GM23338 (cell line): ENCODE results near the gene GORAB. TPM values are rescaled to one million over a fixed set of nuclear protein-coding genes. Genes with fewer than 3 reads are reported as not detected.
A peak's percentile ranks its signal among the peaks of the same experiment; 100 is the strongest.

Experiments used
- ATAC-seq: fragments of 200-7000 bp; cut with Tn5 transposase; 3 replicates; pipeline ENCODE4 v1.9.1; 2020
- DNase-seq: peaks from one replicate; pipeline ENCODE4 v3.0.0-alpha.2; 2015; ENCODE audit warnings: low spot score
- H2AFZ ChIP-seq: fragments of 200-600 bp; sonication (generic); 2 replicates; pipeline ENCODE4 v1.8.0; 2016; ENCODE audit warnings: antibody characterized with exemption, mild to moderate bottlenecking, moderate library complexity
- H3F3A ChIP-seq: fragments of 200-600 bp; sonication (generic); replicated peaks from 2 replicates; pipeline ENCODE4 v1.8.0; 2017; ENCODE audit warnings: antibody characterized with exemption, mixed run types, low read depth
- H3K27ac ChIP-seq: fragments of 200-600 bp; sonication (generic); 2 replicates; pipeline ENCODE4 v1.6.1; 2016; ENCODE audit warnings: low read depth
- H3K27me3 ChIP-seq: fragments of 200-600 bp; sonication (generic); 2 replicates; pipeline ENCODE4 v1.8.0; 2016; ENCODE audit warnings: mild to moderate bottlenecking, mixed run types, moderate library complexity; ENCODE audit not compliant: insufficient read depth
- H3K36me3 ChIP-seq: fragments of 200-600 bp; sonication (generic); 2 replicates; pipeline ENCODE4 v1.8.0; 2016; ENCODE audit warnings: mild to moderate bottlenecking; ENCODE audit not compliant: insufficient read depth
- H3K4me1 ChIP-seq: fragments of 200-600 bp; sonication (generic); 2 replicates; pipeline ENCODE4 v1.8.0; 2016; ENCODE audit warnings: mild to moderate bottlenecking, moderate library complexity; ENCODE audit not compliant: insufficient read depth
- H3K4me2 ChIP-seq: fragments of 200-600 bp; sonication (generic); 2 replicates; pipeline ENCODE4 v1.7.1; 2017; ENCODE audit warnings: mixed run types
- H3K4me3 ChIP-seq: fragments of 200-600 bp; sonication (generic); 2 replicates; pipeline ENCODE4 v1.6.1; 2016; ENCODE audit warnings: mixed run types
- H3K79me2 ChIP-seq: fragments of 200-600 bp; sonication (generic); replicated peaks from 2 replicates; pipeline ENCODE4 v1.8.0; 2017; ENCODE audit warnings: mild to moderate bottlenecking; ENCODE audit not compliant: insufficient read depth
- H3K9me2 ChIP-seq: fragments of 200-600 bp; sonication (generic); 2 replicates; pipeline ENCODE4 v1.8.0; 2017; ENCODE audit not compliant: insufficient read depth
- H4K20me1 ChIP-seq: fragments of 200-600 bp; sonication (generic); replicated peaks from 2 replicates; pipeline ENCODE4 v1.8.0; 2017; ENCODE audit warnings: mild to moderate bottlenecking; ENCODE audit not compliant: insufficient read depth
- H3K27ac Mint-ChIP-seq: 2 replicates; pipeline ENCODE4 v1.8.0; 2020; ENCODE audit warnings: inconsistent platforms, mild to moderate bottlenecking, moderate library complexity, mixed read lengths
- H3K27me3 Mint-ChIP-seq: 3 replicates; pipeline ENCODE4 v1.8.0; 2022; ENCODE audit warnings: low read depth, mild to moderate bottlenecking, moderate library complexity, mixed read lengths, inconsistent platforms; ENCODE audit not compliant: insufficient read depth, poor library complexity
- H3K36me3 Mint-ChIP-seq: 3 replicates; pipeline ENCODE4 v1.8.0; 2021; ENCODE audit warnings: low read depth, mild to moderate bottlenecking, inconsistent platforms, moderate library complexity, mixed read lengths
- H3K4me1 Mint-ChIP-seq: 3 replicates; pipeline ENCODE4 v1.8.0; 2020; ENCODE audit warnings: mild to moderate bottlenecking, inconsistent platforms, mixed read lengths
- H3K4me3 Mint-ChIP-seq: 3 replicates; pipeline ENCODE4 v1.8.0; 2021; ENCODE audit warnings: moderate library complexity, mild to moderate bottlenecking, inconsistent platforms, mixed read lengths
- H3K9me3 Mint-ChIP-seq: 3 replicates; pipeline ENCODE4 v1.8.0; 2020; ENCODE audit warnings: moderate library complexity, mild to moderate bottlenecking, inconsistent platforms, mixed read lengths
- NANOG ChIP-seq: IDR thresholded peaks from 2 replicates; pipeline ENCODE4 v1.6.1; 2016; ENCODE audit warnings: antibody characterized with exemption, borderline replicate concordance
- POLR2AphosphoS5 ChIP-seq: IDR thresholded peaks from 2 replicates; pipeline ENCODE4 v1.6.1; 2016; ENCODE audit warnings: antibody characterized with exemption, low read depth
- ZNF331 ChIP-seq: fragments of 250-450 bp; sonication (Bioruptor Pico); IDR thresholded peaks from 2 replicates; pipeline ENCODE4 v1.5.0; 2020; ENCODE audit warnings: low read depth, mild to moderate bottlenecking, moderate library complexity
- polyA plus RNA-seq: library from polyadenylated mRNA; unstranded; fragments of >200 nt; fragmentation: Nextera tagmentation; extraction: Ambion mirVana; gene quantifications from 2 replicates; pipeline ENCODE4 v1.2.1, GENCODE V29; 2016
- total RNA-seq: library from RNA; depleted of rRNA; stranded (reverse); fragments of >200 nt; shearing (Covaris generic); gene quantifications from 2 replicates; pipeline ENCODE4 v1.2.3, GENCODE V29; 2014
- TF ChIP-seq, protein P1 (sequence below): fragments of 250-450 bp; sonication (Bioruptor Pico); IDR thresholded peaks from 2 replicates; pipeline ENCODE4 v1.5.0; 2020; ENCODE audit warnings: mild to moderate bottlenecking, moderate library complexity
- TF ChIP-seq, protein P2 (sequence below): IDR thresholded peaks from 2 replicates; pipeline ENCODE4 v1.6.1; 2016; ENCODE audit warnings: antibody characterized with exemption

The GORAB gene
- total and polyA plus RNA-seq, 2 experiments from 2014 or later: 10.4 to 21.1 TPM

DNA sequence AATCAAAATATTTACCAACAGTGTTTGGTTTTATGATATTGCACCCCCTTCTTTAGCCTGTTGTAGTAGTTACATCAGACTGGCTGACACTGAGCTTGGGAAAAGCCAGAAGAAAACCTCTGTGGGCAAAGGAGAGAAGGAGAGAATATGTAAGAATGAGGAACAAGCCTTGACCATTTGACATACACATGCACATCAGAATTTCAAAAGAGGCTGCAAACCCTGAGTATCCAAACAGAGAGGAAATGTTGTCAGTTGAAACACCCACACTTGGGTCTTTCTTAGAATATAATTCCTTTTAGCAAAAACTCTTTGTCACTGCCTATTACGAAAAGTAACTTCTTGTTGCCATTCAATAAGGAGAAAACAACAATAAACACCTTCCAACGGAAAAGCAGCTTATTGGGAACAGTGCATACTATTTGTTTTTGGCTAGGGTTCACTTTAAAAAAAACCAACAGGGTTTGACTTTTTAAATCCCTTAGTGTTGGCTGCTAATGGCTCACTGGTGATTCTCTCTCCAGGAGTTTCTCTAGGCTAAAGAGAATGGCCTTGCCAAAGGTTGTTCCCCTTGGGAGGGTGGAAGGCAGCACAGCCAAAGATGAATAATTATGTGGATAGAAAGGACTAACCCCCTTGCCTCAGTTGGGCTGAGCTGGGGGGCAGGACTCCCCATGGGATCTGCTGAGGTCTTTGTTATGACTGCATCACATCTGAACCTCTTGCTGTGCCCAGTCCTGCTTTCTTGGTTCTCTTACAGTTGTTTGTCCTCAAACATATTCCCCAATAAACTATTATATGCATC, 48.9 kb downstream of the GORAB start:
- Mint-ChIP-seq H3K4me3 (no peak overlapping the region), H3K27me3 (peaks cover 7% of the 10 kb centered on the region), H3K27ac (no peak overlapping the region), H3K4me1 (peaks cover 29% of the 10 kb centered on the region), H3K9me3 (no peaks in the 10 kb centered on the region), H3K36me3 (no peaks in the 10 kb centered on the region)
- Histone ChIP-seq H3K36me3 (no peaks in the 10 kb centered on the region), H3K27me3 (peaks cover 24% of the 10 kb centered on the region), H3K4me2 (no peak overlapping the region), H3K27ac (no peak overlapping the region), H2AFZ (0 out of 2 replicates have a peak overlapping the region, but pooled peaks have one; percentile 29), H3F3A (no peaks in the 10 kb centered on the region; the same call in 1 of the 2 replicates), H3K9me2 (no peaks in the 10 kb centered on the region), H3K79me2 (no peaks in the 10 kb centered on the region), H4K20me1 (no peaks in the 10 kb centered on the region), H3K4me1 (peaks cover 8% of the 10 kb centered on the region; the same call in 1 of the 2 replicates), H3K4me3 (no peak overlapping the region)
- DNase-seq: no peak
- TF ChIP-seq NANOG (no peak), POLR2AphosphoS5 (no peak), ZNF331 (CRISPR knock-in tag) (no peak)
- TF ChIP-seq, protein P1, sequence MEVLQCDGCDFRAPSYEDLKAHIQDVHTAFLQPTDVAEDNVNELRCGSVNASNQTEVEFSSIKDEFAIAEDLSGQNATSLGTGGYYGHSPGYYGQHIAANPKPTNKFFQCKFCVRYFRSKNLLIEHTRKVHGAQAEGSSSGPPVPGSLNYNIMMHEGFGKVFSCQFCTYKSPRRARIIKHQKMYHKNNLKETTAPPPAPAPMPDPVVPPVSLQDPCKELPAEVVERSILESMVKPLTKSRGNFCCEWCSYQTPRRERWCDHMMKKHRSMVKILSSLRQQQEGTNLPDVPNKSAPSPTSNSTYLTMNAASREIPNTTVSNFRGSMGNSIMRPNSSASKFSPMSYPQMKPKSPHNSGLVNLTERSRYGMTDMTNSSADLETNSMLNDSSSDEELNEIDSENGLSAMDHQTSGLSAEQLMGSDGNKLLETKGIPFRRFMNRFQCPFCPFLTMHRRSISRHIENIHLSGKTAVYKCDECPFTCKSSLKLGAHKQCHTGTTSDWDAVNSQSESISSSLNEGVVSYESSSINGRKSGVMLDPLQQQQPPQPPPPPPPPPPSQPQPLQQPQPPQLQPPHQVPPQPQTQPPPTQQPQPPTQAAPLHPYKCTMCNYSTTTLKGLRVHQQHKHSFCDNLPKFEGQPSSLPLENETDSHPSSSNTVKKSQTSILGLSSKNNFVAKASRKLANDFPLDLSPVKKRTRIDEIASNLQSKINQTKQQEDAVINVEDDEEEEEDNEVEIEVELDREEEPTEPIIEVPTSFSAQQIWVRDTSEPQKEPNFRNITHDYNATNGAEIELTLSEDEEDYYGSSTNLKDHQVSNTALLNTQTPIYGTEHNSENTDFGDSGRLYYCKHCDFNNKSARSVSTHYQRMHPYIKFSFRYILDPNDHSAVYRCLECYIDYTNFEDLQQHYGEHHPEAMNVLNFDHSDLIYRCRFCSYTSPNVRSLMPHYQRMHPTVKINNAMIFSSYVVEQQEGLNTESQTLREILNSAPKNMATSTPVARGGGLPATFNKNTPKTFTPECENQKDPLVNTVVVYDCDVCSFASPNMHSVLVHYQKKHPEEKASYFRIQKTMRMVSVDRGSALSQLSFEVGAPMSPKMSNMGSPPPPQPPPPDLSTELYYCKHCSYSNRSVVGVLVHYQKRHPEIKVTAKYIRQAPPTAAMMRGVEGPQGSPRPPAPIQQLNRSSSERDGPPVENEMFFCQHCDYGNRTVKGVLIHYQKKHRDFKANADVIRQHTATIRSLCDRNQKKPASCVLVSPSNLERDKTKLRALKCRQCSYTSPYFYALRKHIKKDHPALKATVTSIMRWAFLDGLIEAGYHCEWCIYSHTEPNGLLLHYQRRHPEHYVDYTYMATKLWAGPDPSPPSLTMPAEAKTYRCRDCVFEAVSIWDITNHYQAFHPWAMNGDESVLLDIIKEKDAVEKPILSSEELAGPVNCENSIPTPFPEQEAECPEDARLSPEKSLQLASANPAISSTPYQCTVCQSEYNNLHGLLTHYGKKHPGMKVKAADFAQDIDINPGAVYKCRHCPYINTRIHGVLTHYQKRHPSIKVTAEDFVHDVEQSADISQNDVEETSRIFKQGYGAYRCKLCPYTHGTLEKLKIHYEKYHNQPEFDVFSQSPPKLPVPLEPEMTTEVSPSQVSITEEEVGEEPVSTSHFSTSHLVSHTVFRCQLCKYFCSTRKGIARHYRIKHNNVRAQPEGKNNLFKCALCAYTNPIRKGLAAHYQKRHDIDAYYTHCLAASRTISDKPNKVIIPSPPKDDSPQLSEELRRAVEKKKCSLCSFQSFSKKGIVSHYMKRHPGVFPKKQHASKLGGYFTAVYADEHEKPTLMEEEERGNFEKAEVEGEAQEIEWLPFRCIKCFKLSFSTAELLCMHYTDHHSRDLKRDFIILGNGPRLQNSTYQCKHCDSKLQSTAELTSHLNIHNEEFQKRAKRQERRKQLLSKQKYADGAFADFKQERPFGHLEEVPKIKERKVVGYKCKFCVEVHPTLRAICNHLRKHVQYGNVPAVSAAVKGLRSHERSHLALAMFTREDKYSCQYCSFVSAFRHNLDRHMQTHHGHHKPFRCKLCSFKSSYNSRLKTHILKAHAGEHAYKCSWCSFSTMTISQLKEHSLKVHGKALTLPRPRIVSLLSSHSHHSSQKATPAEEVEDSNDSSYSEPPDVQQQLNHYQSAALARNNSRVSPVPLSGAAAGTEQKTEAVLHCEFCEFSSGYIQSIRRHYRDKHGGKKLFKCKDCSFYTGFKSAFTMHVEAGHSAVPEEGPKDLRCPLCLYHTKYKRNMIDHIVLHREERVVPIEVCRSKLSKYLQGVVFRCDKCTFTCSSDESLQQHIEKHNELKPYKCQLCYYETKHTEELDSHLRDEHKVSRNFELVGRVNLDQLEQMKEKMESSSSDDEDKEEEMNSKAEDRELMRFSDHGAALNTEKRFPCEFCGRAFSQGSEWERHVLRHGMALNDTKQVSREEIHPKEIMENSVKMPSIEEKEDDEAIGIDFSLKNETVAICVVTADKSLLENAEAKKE (CRISPR knock-in tag): no peak
- TF ChIP-seq, protein P2, sequence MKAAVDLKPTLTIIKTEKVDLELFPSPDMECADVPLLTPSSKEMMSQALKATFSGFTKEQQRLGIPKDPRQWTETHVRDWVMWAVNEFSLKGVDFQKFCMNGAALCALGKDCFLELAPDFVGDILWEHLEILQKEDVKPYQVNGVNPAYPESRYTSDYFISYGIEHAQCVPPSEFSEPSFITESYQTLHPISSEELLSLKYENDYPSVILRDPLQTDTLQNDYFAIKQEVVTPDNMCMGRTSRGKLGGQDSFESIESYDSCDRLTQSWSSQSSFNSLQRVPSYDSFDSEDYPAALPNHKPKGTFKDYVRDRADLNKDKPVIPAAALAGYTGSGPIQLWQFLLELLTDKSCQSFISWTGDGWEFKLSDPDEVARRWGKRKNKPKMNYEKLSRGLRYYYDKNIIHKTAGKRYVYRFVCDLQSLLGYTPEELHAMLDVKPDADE: no peak
- peak; percentile 85 for ATAC-seq
